Suprapubic skin (tissue), 4 donors: Measurements from ENCODE around the gene ELL. TPM values are rescaled to one million over a fixed set of nuclear protein-coding genes. Genes with fewer than 3 reads are reported as not detected.

Experiments used
- DNase-seq, 2 donors: peaks; one replicate each; pipeline ENCODE4 v3.0.0-alpha.2; 2019; ENCODE audit warnings: low spot score in 2 of 2
- H3K27ac ChIP-seq: fragments of 200-600 bp; sonication (generic); one replicate; pipeline ENCODE4 v1.5.1; 2019
- H3K27me3 ChIP-seq: fragments of 200-600 bp; sonication (generic); one replicate; pipeline ENCODE4 v1.5.1; 2019
- H3K36me3 ChIP-seq: fragments of 200-600 bp; sonication (generic); one replicate; pipeline ENCODE4 v1.5.1; 2019
- H3K4me1 ChIP-seq: fragments of 200-600 bp; sonication (generic); one replicate; pipeline ENCODE4 v1.5.1; 2019
- H3K4me3 ChIP-seq: fragments of 200-600 bp; sonication (generic); one replicate; pipeline ENCODE4 v1.5.1; 2019; ENCODE audit warnings: mild to moderate bottlenecking
- H3K9me3 ChIP-seq: fragments of 200-600 bp; sonication (generic); one replicate; pipeline ENCODE4 v1.5.1; 2019
- EP300 ChIP-seq: sonication (generic); formaldehyde crosslinking; IDR thresholded peaks from one replicate; pipeline ENCODE4 v1.6.1; 2017; ENCODE audit warnings: antibody characterized with exemption
- POLR2A ChIP-seq, 2 donors: fragments of 450-650 bp; IDR thresholded peaks; one replicate each; pipeline ENCODE4 v1.6.1; 2017; ENCODE audit warnings: antibody characterized with exemption in 2 of 2, mild to moderate bottlenecking in 2 of 2, moderate library complexity in 2 of 2
- POLR2AphosphoS5 ChIP-seq, 3 donors: sonication (generic); formaldehyde crosslinking; IDR thresholded peaks; one replicate each; pipeline ENCODE4 v1.6.1; 2017; ENCODE audit warnings: antibody characterized with exemption in 3 of 3
- WGBS: methylation state at CpG from one replicate; pipeline ENCODE4 v1.1.5; 2018; 5-methylcytosine and 5-hydroxymethylcytosine counted together
- total RNA-seq, 4 donors: library from RNA; depleted of rRNA; stranded (reverse); fragments of >200 nt; gene quantifications; one replicate each; pipeline ENCODE4 v1.1.0, GENCODE V29; 2016
- TF ChIP-seq, protein P1 (sequence below), 2 donors: fragments of 200-600 bp in 1 of 2; fragments of 450-650 bp in 1 of 2; sonication (generic) in 1 of 2; IDR thresholded peaks; one replicate each; pipeline ENCODE4 v1.5.1; 2016 to 2019; ENCODE audit warnings: antibody characterized with exemption in 2 of 2, mild to moderate bottlenecking in 1 of 2, moderate library complexity in 1 of 2

Gene ELL
- total RNA-seq, 4 donors from 2014 or later: 27.0 to 59.5 (median 36.9) TPM

DNA sequence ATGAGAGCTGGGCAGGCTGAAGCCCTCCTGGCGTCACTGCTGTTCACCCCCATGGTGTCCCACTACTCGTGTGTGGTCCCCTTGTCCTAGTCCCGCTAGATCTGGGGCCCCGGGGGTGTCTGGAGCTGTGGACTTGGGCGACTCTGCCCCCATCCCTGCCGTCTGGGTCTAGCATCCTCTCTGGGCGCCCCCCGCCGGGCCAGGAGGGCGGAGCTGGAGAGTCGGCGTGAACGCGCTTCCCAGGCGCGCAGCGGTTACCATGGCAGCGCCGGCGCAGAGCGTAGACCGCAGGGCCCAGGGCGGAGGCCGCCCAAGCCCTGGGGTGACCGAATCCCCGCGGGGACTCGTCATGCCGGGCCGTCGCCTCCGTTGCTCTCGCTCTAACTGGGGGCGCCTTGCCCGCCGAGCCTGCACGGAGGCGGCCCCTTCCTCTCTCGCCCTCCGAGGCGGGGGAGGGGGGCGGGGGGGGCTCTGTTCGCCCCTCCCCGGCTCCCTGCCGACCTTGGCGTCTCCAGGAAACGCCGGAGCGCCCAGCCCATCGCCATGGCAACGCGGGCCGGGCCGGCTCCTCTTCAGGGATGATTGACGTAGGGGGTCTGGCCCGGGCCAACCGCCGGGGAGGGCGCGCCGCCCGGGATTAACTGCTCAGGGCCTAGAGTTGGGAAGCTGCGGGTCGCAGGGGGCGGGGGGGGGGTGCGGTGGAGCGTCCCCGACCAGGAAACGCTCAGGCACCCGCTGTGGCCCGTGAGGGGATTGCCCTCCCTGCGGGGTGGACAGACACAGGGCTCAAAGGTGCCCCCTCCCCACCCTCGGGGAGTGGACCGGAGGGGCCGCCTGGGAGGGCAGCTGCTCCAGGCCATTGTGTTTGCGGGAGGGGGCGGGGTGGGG, 92.8 kb downstream of the ELL start:
- no CpG with 5 or more reads among the region's 77 CpGs for WGBS
- peak overlapping the region; percentile 47 for H3K4me3 ChIP-seq
- TF ChIP-seq POLR2A (IDR thresholded peaks at IDR 0.05) (no peak), POLR2AphosphoS5 (IDR thresholded peaks at IDR 0.05) (no peak), EP300 (no peak)
- TF ChIP-seq, protein P1, sequence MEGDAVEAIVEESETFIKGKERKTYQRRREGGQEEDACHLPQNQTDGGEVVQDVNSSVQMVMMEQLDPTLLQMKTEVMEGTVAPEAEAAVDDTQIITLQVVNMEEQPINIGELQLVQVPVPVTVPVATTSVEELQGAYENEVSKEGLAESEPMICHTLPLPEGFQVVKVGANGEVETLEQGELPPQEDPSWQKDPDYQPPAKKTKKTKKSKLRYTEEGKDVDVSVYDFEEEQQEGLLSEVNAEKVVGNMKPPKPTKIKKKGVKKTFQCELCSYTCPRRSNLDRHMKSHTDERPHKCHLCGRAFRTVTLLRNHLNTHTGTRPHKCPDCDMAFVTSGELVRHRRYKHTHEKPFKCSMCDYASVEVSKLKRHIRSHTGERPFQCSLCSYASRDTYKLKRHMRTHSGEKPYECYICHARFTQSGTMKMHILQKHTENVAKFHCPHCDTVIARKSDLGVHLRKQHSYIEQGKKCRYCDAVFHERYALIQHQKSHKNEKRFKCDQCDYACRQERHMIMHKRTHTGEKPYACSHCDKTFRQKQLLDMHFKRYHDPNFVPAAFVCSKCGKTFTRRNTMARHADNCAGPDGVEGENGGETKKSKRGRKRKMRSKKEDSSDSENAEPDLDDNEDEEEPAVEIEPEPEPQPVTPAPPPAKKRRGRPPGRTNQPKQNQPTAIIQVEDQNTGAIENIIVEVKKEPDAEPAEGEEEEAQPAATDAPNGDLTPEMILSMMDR (IDR thresholded peaks at IDR 0.05): no peak
- peak in 1 of 2 donors; percentile 89 for DNase-seq
- H3K4me1 ChIP-seq: peaks cover 60% of the 10 kb centered on the region
- peak overlapping the region; percentile 79 for H3K27ac ChIP-seq
- no peaks in the 10 kb centered on the region for H3K36me3 ChIP-seq
- no peaks in the 10 kb centered on the region for H3K9me3 ChIP-seq
- no peaks in the 10 kb centered on the region for H3K27me3 ChIP-seq

DNA sequence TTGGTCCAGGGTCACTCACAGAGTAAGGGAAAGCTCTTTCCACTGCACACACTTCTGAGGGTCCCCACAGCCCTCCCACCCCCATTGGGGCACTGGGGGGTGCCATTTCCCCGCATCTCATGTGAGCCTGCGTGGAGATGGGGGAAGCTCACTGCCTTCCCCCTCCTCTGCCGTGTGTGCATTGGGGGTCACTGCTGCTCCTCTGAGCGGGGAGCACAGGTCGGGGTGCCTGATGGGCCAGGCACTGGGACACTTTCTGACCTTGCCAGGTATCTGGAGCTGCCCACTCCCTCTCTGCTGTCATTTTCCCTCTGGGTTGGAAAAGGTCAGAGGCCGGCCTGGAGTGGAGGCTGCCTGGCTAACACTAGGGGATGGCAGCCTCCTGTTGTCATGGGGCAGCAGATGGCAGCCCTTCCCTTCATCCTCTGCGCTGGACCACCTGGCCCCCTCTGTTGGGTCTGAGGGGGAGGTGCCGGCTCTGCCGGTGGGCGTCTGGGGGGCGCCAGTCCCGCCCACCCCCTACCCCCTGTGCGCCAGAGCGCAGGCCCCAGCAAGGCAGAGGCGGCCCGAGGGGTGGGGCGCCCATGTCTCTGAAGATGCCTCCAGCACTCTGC, 93.6 kb downstream of the ELL start:
- no peak for DNase-seq
- Histone ChIP-seq H3K27ac (peak overlapping the region; percentile 79), H3K27me3 (no peaks in the 10 kb centered on the region), H3K36me3 (no peaks in the 10 kb centered on the region), H3K4me3 (peak overlapping the region; percentile 47), H3K4me1 (peaks cover 58% of the 10 kb centered on the region), H3K9me3 (no peaks in the 10 kb centered on the region)
- 89% methylated on average over 8 of the region's 17 CpGs for WGBS
- TF ChIP-seq POLR2A (IDR thresholded peaks at IDR 0.05): no peak
- TF ChIP-seq, protein P1 (IDR thresholded peaks at IDR 0.05): no peak
- TF ChIP-seq EP300: no peak
- TF ChIP-seq POLR2AphosphoS5 (IDR thresholded peaks at IDR 0.05): no peak

DNA sequence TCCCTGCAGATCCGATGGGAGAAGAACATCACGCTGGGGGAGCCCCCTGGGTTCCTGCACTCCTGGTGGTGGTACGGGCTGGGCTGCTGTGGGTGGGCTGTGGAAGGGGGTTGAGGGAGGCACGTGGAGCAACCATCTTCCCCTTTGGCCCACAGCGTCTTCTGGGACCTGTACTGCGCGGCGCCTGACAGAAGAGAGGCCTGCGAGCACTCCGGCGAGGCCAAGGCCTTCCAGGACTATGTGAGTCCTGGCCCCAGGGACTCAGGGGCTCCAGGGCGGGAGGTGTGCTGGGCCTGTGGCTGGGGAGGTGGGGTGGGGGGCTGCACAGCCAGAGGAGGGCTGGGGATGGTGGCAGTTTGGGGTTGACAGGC, 94.1 kb downstream of the ELL start:
- Histone ChIP-seq H3K27ac (no peak overlapping the region), H3K9me3 (no peaks in the 10 kb centered on the region), H3K4me3 (no peak overlapping the region), H3K27me3 (no peaks in the 10 kb centered on the region), H3K4me1 (peaks cover 55% of the 10 kb centered on the region), H3K36me3 (no peaks in the 10 kb centered on the region)
- DNase-seq: no peak
- WGBS: 92% methylated on average over 10 of the region's 12 CpGs
- TF ChIP-seq POLR2A (IDR thresholded peaks at IDR 0.05) (no peak), EP300 (no peak), POLR2AphosphoS5 (IDR thresholded peaks at IDR 0.05) (no peak)
- TF ChIP-seq, protein P1 (IDR thresholded peaks at IDR 0.05): no peak

DNA sequence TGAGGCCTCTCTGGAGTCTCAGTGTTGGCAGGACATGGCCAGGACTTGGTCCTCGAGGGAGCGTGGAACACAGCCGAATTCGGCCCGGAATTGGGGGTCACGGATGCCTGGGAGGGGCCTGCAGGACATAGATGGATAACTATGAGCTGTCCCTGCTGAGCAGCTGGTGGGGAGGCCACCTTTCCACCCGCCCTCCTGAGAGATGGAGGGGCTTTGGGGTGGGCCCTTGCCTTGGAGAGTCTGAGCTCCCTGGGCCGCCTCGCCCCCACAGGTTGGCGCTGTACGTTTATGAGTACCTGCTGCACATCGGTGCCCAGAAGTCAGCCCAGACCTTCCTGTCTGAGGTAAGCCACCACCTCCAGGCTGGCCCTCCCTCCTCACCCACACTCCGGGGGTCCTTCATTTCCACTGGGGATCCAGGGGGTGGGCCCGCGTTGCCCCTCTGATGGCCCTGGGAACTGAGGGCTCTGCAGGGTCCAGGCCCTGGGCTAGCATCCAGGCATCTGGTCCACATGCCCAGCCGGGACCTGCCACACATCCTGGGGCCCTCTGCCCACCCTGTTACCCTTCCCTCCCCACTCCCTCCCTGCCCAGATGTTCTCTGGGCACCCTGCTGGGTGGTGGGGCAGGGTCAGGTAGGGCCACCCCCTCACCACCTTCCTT, 94.7 kb downstream of the ELL start:
- no peaks in the 10 kb centered on the region for H3K36me3 ChIP-seq

More for the DNA sequence above, 94.7 kb downstream of the ELL start:
- no peak overlapping the region for H3K27ac ChIP-seq
- DNase-seq: no peak
- no peak for TF ChIP-seq POLR2A (IDR thresholded peaks at IDR 0.05)
- TF ChIP-seq EP300: no peak
- TF ChIP-seq, protein P1 (IDR thresholded peaks at IDR 0.05): no peak
- TF ChIP-seq POLR2AphosphoS5 (IDR thresholded peaks at IDR 0.05): no peak
- no peaks in the 10 kb centered on the region for H3K27me3 ChIP-seq
- no peak overlapping the region for H3K4me3 ChIP-seq
- 75% methylated on average over 2 of the region's 16 CpGs for WGBS
- H3K9me3 ChIP-seq: no peaks in the 10 kb centered on the region
- peaks cover 60% of the 10 kb centered on the region for H3K4me1 ChIP-seq
